HG03108 (cell line): ENCODE measurements around the gene OR5K4.

Experiments
- ATAC-seq: cut with Tn5 transposase; IDR thresholded peaks from one replicate; pipeline ENCODE4 v1.9.1; 2021; ENCODE audit warnings: moderate library complexity; ENCODE audit not compliant: unreplicated experiment

Gene OR5K4, protein sequence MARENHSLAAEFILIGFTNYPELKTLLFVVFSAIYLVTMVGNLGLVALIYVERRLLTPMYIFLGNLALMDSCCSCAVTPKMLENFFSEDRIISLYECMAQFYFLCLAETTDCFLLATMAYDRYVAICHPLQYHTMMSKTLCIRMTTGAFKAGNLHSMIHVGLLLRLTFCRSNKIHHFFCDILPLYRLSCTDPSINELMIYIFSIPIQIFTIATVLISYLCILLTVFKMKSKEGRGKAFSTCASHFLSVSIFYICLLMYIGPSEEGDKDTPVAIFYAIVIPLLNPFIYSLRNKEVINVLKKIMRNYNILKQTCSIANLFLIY

DNA sequence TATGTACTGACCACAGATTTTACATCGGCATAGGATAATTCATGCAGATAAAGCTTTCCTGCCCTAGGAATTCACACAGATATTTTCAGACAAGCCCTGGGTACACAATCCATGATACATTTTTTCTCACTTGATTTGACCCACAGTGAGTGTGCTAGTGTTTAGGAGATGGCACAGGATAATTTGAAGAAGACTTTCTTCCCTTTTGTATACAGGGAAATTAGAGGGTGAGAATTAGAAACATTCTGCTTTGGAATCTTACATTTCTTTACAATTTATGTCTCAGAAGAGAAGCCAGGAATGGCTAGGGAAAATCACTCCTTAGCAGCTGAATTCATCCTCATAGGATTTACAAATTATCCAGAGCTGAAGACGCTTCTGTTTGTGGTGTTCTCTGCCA, at the start of gene OR5K4:
Gene OR5K4 (plus strand): TSS at position 301 of the 400 bp plus-strand sequence. CDS start 0 bp downstream, at position 301.
- no peak for ATAC-seq

DNA sequence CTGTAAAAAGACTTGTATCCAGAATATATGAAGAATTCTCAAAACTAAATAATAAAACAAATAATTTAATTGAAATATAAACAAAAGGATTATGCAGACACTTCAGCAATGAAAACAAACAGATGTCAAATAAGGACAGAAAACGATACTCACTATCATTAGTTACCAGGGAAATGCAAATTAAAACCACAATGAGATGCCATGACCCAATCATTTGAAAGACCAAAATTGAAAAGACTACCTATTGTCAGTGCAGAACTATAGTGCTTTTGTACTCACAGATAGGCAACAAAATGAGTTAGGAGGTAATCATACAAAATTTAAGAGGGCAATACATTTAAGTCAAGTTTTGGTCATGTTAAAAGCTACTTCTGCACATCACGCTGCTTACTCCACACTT, 31.6 kb upstream of the OR5K4 start:
- ATAC-seq: no peak

DNA sequence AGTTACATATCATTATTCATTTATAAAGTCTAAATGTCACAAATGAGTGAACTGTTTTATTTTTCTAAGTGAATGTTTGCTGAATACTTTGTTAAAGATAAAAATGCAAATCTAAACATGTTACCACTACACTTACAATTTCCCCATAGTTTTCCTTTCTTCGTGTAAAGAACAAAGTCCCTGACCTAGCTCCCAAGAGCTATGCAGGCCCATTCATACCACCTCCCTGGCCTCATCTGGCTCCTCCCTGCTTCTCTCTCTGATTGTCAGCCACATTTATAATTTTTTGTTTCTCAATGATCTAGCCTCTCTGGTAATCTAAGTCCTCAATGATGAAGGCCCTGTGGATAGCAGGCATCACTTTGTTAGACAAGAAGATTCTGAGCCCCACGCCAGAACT, 31.0 kb upstream of the OR5K4 start:
- no peak for ATAC-seq

DNA sequence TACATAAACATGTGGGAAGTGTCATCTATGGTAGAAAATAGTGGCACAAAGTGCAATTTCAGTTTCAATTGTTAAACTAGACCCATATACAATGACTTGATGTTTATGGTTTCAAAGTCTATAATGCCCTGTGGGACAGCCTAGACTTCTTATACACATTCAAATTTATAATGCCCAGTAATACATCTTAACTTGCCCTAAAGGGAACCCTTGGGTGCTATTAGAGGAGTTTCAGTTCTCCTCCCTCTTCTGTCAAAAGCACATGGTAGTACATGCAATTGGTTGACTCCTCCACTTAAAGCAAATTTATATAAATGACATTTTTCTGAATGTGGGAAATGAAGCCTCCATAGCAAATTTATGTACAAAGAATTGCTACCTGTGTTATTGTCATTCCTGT, 30.2 kb upstream of the OR5K4 start:
- no peak for ATAC-seq

DNA sequence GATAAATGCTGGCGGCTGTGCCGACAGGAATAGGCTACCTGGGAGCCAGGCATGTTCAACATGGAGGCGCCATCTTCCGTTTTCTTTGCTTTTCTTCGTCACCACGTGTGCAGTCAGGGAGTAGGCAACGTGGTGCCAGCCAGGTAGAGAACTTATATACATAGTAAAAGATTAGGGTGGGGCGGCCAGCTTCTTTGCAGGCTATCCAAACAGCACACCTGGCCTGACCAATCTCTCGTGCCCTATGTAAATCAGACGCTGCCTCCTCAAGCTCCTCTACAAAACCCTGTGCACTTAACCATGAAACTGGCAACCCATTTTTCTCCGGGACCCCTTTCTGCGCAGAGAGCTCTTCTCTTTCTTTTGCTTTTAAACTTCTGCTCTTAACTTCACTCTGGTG, 28.6 kb upstream of the OR5K4 start:
- ATAC-seq: no peak

DNA sequence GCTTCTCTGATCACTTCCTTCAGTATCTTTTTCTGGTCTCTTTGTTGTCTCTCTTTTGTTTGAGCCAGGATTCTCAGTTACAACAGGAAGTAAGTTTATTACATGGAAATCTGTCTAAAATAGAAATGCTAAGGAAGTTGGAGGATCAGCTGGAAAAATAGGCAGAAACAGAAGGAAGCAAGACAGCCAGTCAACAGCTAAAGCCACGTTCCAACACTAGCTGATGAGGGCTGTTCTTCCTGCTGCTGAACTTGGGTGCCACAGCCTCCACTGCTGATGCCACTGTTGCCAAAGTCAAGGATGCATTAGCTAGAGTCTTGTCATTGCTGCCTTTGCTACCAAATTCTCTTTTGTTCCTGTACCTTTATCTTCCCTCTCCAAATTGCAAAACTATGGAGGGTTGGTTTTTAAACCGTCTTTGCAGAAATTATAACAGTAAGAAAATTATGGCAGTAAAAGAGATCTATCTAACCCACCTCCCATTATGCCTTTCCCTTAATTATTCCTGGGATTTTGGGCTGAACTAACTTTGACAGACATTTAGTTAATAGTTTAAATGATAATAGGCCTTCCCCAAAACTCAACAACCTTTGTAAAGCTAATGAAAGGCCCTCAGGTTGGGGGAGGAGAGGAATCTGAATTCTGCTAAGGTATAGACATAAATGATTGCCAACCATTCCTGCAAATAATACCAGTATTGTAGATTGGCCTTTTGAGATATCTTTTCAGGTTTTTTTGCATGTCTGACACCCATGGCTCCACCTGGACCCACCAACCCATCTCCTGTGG, 27.4 kb upstream of the OR5K4 start:
- ATAC-seq: no peak

DNA sequence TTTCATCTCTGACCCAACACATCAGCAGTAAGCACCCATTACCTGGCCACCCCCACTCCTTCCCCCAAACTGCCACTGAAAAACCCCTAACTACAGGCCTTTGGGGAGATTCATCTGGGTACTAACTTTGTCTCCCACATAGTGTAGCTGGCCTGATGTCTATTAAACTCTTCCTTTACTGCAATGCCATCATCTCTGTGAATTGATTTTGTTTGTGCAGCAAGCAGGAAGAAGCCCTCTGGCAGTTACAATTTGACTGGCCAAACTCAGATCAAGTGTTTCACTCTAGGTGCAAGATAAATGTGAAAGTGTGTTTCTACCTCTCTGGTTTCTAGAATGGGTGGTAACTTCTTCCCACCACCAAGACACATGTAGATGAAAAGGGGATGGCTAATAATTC, 26.7 kb upstream of the OR5K4 start:
- ATAC-seq: peak; percentile 52

DNA sequence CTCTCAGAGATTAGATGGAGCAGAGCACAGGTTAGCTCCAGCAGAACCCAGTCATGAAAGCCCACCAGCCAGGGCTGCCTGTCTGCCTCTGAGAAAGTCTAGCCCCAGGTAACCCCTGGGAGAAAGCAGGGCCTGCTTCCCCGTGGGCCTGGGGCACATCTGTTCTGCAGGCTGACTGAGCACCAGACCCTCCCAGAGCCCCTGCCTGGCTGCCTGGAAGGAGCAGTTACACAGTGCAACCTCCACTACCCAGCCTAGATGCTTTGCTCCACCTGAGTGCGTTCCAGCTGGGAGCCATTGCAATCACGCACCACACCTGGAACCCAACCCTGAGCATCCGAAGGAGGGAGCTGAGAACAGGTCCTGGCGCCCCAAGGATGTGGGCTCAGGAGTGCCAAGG, 24.7 kb upstream of the OR5K4 start:
- ATAC-seq: no peak

DNA sequence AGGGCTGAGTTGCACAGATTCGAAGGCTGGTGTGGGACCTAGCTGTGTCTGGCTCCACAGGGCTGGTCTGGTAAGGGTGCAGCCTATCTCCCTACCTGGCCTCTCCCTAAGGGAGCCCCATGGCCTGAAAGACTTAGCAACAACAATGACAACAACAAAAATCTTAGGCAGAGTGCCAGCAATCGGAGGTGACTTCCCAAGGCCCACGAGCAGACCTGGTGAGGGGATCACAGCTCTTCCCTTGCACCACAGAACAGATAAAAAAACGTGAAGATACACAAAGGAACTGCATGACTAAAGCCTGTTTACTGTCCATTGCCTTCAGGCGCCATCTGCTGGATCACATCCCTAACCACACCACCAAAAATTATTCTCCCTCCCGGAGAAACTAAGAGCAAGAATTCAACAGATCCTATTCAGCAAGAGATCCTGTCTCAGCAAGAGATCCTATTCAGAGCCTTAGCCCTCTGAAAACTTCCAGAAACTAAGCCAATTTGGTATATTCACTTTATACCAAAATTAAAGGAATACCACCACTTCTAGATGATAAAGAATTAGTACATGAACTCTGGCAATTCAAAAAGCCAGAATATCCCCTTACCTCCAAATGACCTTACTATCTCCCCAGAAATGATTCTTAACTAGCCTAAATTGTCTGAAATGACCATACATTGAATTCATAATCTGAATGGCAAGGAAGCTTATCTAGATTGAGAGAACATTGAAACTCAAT, 24.1 kb upstream of the OR5K4 start:
- peak; percentile 43 for ATAC-seq

DNA sequence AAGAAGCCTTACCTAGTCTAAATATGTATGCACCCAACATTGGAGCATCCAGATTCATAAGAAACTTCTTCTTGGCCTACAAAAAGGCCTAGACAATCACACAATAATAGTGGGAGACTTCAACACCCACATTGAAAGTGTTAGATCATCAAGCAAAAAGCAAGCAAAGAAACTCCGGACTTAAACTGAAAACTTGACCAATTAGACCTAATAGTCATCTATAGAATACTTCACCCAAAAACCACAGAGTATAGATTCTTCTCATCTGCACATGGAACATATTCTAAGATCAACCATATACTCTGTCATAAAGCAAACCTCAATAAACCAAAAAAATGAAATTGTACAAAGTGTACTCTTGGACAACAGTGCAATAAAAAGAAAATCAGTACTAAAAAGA, 22.3 kb upstream of the OR5K4 start:
- ATAC-seq: no peak

DNA sequence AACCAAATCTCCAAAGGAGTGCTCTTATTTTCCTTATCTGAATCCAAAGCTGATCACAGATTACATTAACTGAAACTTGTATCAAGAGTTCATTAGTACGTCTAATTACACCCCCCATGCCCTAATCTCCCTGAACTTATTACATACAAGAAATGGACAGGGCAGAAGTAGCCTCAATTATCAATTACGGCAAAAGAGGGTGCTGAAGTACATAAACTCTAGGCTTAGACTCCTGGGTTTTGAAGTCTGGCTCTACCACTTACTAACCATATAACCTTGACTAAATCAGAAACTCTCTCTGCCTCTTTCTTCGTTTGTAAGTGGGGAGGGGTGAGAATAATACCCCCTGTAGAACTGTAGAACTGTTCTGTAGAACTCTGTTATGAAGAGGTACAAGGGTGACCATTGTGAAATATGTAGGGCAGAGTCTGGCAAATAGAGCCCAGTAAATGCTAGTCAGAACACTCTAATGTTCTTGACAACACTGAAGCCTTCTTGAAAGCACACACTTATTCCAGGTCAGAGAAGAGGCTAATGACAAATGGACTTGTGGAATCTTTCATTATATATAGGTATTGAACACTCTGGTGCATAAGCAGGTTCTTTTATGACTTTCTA, 19.6 kb upstream of the OR5K4 start:
- ATAC-seq: peak; percentile 89

DNA sequence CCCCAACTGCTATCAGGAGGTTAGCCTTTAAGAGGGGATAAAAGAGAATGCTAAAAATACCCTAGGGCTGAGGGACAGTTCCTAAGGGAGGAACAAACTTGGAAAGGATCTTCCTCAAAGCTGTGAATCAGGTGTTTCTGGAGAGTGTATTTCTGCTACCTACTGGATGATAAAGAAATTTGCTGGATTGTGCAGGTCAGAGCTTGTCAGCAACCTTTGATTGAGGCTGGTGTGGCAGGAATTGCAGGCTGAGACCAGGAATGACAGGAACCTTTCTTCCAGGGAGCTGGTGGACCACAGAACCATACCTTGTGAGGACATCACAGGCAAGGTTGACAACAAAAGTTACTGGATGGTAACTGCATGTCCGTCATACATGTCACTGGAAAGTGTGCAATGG, 14.6 kb upstream of the OR5K4 start:
- ATAC-seq: no peak

DNA sequence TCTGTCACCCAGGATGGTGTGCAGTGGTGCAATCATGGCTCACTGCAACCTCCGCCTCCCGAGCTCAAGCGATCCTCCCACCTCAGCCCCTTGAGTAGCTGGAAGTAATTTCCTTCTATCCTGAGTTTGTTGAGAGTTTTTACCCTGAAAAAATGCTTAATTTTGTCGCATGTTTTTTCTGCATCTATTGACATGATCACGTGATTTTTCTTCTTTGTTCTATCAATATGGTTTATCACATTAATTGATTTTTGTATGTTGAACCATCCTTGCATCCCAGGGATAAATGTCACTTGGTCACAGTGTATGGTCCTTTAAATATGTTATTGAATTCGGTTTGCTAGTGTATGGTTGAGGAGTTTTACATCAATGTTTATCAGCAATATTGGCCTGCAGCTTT, 11.9 kb upstream of the OR5K4 start:
- ATAC-seq: no peak

DNA sequence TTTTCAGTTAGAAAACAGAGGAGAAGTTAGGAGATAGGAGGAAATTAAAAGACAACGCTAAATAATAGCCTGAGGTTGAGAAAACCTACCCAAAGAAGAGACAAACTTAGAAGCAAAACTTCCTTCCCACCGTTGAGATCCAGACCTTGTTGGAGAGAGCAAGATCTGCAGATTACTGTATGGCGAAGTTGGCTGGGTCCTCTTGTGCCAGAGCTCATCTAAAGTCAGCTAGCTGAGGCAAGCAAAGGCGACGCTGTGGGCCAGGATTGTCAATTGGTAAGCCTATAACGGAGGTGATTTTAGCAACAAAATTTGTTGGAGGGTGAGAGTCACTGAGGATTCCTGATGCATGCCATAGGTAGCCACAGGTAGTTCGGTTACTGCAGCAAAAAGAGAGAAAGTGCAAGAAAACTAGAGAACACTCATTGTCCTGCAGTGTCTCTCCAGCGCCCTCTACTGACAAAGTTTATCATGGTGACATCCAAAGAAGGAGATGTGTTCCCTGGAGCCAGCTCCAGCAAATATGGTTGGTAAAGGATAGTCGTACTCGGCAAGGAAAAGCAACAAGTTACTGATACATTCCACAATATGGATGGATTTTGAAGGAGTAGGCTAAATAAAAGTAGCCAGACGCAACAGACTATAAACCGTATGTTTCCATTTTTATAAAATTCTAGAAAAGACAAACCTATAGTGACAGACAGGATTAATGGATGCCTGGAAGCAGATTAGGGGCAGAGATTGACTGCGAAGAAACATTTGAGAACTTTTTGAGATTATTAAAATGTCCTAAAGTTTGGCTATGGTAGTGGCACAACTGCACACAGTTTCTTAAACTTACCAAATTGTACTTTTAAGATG, 9.8 kb upstream of the OR5K4 start:
- ATAC-seq: no peak

DNA sequence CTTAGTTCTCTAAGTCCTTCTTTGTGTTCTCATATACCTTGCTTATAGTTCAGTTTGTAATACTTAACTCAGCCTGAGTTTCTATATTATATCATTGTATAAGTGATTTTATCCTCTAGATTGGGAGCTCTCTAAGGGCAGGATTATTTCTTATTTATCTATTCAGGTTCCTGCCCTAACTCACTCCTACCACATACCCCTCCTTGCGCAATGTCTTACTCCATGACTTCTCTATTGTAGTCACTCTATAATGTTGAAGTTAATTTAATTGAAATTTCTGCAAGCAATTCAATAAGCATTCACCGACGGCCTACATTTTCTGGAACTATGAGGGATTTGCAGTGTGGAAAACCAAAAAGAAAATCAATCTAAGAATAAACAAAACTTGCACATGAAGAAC, 3.6 kb upstream of the OR5K4 start:
- no peak for ATAC-seq

DNA sequence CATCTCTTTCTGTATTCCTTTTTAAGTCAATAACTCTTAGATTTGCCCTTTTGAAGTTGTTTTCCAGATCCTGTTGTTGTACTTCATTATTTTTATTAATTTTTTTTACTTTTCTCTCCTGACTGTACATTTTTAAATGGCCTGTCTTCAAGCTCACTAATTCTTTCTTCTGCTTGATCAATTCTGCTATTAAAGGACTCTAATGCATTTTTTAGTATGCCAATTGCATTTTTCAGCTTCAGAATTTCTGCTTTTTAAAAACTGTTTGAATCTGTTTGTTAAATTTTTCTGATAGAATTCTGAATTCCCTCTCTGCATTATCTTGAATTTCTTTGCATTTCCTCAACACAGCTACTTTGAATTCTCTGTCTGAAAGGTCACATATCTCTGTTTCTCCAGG, 5.6 kb downstream of the OR5K4 start:
- no peak for ATAC-seq

DNA sequence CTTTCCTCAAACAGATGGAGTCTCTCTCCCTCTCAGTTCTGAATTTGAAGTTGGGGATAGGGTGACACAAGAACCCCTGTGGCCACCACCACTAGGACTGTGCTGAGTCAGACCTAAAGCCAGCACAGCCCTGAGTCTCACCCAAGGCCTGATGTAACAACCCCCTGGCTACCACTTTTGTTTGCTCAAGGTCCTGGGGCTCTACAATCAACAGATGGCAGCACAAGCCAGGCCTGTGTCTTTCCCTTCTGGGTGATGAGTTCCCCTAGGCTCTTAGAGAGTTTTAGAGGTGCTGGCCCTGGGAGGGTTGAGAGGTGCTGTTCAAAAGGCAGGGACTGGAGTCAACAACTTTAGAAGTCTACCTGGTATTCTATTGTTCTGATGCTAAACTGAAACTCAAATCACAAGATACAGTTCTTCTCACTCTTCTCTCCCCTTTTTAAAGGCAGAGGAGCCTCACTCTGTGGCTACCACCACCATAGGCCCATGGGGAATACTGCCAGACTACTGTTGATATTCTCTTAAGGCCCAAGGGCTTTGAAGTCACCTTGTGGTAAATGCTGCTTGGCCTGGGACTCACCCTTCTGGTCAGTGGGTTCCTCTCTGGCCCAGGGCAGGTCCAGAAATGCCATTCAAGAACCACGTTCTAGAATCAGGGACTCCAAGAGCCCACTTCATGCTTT, 6.5 kb downstream of the OR5K4 start:
- no peak for ATAC-seq

DNA sequence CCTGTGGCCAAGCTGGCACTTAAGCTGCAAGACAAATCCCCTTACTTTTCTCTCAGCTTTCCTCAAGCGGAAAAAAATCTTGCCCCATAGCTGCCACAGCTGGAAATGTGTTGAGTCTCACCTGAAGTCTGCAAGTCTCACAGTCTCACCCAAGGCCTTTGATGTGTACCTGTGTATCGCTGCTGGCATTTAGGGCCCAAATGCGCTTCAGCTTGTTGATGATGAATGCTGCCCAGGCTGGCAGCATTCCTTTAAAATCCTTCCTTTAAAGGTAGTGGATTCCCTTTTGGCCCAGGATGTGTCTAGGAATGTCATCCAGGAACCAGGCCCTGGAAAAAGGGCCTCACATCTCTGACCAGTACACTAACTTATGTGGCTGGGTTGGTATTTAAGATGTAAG, 7.0 kb downstream of the OR5K4 start:
- no peak for ATAC-seq

DNA sequence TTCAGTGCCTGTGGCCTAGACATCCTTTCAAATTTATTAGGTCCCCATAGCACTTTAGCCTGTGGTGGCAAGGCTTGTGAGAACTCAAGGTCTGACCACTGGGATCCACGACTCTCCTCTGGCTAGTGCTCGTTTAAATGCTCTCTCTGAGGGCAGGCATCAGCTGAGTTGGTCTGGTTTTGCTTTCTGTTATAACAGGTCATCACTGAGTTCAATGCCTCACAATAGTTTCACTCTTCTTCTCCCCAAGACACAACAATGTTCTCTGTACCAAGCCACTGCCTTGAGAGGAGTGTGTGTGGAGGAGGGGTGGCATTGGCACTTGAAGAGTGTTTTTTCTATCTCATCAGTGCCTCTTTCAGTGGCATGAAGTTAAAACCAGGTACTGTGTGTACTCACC, 7.6 kb downstream of the OR5K4 start:
- no peak for ATAC-seq
